Activated T-helper 1 cell treated with anti-CD3 and anti-CD28 coated beads, Interleukin-2, amount 50 U/mL, for 16 hours (primary cell): ENCODE data around the gene RAMP1.

Experiments used
- DNase-seq, 2 donors: peaks; one replicate each; pipeline ENCODE4 v3.0.0-alpha.2; 2020; ENCODE audit warnings: low read depth in 1 of 2, low spot score in 1 of 2

The RAMP1 gene

DNA sequence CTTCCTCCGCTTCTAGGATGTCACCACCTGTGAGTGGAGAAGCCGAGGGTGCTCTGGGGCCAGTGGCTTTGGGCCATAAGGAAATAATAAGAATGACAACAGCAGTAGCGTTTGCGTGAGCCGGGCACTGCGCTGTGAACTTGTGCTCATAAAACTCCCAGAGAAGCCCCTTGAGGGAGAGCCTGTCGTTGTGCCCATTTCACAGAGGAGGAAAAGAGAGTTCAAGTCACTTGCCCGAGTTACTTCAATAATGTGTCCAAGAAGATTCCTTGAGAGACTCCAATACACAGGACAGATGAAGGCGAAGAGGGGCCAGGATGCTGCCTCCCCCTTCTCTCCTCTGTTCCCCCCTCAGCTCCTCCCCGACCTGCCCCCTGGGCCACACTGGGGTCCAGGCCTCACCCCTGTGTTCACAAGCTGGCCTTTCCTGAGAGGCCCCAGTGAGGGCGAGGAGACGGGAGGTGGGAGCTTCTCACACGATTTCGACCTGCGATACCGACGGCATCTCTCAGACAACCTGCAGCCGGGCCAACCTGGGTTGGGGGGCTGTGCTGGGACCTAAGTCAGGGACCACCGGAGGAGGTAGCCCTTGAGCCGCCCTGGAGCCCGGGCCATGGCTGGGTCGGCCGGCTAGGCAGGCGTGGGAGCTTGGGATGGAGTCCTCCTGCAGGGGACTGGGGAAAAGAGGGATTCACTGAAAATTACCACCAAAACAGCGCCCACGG, 53.9 kb downstream of the RAMP1 start:
- no peak for DNase-seq

DNA sequence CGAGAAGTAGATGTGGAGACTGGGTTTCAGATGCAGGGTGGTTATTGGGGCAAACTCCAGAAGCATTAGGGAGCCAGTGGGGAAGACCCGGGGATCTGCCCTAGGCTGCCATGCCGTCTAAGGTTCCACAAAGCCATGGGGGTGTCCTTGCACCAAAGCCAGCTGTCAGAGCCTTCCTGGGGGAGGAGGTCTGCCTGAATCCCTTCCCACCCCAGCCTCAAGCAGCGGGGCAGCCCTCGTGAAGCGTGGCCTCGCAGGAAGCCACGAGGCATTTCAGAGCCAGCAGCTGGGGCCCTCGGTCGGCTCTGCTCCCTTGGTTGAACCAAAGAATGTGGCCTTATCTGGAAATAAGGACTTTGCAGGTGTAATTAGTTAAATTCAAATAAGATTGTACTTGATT, 56.2 kb downstream of the RAMP1 start:
- no peak for DNase-seq

DNA sequence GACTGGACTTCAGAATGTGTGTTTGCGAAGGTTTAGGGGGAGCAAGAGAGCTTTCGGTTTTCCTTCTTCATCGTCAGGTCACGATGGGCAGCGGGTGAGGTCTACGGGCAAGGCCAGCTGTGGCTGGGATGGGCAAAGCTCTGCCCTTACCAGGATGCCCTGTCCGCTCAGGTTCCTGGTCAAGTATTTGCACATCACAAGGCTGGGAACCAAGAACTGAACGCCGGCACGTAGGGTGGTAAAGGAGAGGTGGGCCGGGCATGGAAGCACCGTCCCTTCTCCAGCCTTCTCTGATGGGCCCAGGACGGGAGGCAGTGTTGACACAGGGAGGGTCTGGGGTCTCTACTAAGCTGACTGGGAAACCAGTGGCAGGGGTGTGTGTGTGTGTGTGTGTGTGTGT, 56.9 kb downstream of the RAMP1 start:
- no peak for DNase-seq

GRCh38 chr2:237917696-237918374, 58.4 kb downstream of the RAMP1 start:
- DNase-seq, result no peak

GRCh38 chr2:237919593-237919992, 60.2 kb downstream of the RAMP1 start:
- DNase-seq, result no peak

DNA sequence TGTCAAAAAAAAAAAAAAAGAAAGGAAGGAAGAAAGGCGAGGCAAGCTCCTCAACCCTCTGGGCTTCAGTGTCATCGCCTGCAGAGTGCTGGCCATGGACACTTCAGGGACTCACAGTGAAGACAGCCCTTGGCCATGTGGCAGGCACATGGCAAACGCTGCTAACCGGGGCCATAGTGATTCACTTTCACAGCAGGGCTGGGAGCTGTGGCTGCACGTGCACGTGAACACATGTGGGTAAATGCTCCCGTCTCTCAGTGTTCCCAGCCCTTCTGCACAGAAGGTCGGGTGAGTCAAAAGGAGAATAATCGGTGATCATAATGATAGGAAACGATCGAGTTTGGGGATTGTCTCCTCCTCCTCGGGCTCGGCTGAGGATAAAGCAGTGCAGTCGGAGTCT, 61.2 kb downstream of the RAMP1 start:
- no peak for DNase-seq

- DNase-seq, result no peak
These were observed 62.6 kb downstream of the RAMP1 start for GRCh38 chr2:237921967-237922492.

DNA sequence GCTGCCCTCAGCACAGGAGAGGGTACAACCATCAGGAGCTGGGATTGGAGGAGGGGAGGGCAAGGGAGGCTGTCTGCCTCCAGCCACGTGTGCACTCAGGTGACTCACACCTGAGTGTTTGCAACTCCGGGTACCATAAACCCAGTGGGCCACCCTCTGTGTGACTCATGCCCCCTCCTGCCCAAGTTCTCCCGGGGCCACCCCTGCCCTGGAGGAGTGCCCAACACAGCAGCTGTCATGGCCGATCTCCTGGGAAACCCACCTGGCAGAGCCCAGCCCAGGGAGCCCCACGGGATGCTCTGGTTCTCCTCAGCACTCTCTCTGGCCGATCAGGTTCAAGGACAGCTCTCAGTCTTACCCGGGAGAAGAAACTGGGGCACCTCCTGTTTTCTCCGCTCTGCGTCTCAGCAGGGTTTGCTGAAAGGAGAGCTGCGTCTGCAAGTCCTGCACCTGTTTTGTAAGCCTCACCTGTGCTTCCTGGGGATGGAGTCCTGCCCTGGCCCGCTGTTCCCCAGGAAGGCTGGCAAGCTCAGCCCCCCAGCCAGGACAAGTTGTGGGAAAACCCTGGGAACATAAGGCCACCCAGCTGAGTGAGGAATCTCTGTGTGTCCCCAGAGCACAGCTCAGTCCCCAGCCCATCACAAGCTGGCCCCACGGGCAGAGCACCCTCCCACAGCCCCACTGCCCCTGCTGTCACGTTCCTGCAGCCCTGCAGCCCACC, 63.4 kb downstream of the RAMP1 start:
- no peak for DNase-seq

GRCh38 chr2:237923481-237924163, 64.2 kb downstream of the RAMP1 start:
- peak; percentile 60 to 72 for DNase-seq

DNA sequence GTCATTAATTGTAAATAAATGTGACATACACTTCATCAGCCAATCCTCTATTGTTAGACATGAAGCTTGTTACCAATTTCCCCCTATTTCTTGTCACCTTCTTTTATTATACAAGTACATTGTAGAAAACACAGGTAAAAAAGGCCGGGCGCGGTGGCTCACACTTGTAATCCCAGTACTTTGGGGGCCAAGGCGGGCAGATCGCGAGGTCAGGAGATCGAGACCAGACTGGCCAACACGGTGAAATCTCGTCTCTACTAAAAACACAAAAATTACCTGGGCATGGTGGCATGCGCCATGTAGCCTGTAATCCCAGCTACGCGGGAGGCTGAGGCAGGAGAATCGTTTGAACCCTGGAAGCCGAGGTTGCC, 64.7 kb downstream of the RAMP1 start:
- DNase-seq, result no peak

DNA sequence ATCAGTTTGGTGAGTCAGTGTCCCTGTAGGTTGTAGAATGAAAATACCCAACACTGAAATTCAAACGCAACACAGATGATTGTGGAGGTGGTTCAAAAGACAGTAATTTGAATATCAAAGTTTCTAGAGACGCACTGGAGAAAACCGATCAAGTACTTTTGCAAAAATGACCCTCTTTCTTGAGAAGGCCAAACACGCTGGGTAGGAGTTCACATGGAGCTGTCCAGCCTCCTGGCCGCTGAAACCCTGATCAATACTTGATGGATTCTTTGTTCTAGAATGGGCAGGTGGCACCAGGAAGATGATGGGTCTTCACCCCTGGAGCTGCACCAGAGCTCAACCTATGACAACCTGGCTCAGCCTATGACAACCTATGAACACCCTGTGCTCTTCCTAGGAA, 67.7 kb downstream of the RAMP1 start:
- DNase-seq, result no peak

DNA sequence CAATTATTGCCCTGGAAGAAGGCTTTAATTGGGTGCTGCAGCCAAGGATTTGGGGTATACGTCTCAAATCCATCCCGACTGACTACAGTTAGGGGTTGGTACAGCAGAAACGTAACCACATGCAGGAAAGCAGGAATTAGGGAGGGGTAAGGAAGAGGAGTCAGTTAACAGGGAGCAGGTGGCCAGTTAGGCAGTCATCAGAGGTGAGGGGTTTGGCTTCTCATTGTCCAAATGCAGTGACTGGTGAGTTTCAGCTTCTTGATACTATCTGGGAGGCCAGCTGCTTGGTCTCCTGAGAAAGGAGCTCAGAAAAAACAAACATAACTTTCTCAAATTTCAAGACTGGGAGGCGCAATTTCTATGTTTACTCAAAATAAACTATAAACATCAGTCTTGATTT, 68.6 kb downstream of the RAMP1 start:
- DNase-seq, result no peak

- no peak for DNase-seq
These were observed 70.6 kb downstream of the RAMP1 start for GRCh38 chr2:237929979-237930378.

DNA sequence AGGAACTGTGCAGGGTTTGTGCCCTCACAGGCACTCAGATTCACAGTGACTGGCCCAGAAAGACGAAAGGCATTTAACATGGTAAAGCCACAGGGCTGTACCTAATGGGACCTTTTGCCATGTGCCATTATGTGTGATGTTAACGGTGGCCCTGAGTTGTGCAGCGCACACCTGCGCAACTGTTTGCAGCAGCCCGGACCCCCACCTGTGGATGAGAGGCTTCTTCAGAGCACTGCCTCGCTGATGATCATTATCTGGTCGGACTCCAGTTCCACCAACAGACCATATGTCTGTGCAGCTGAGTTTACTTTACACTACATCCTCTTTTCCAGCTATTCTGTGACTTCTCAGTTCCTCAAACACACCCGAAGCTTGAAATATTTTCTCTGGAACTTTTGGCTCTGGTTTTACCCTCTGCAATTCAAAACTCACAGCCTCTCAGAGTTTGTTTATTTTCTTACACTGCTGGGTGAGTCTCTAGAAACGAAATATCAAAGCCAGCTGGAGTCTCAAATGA, 71.8 kb downstream of the RAMP1 start:
- DNase-seq, result no peak

- no peak for DNase-seq
These were observed 73.3 kb downstream of the RAMP1 start for GRCh38 chr2:237932731-237933131.

DNA sequence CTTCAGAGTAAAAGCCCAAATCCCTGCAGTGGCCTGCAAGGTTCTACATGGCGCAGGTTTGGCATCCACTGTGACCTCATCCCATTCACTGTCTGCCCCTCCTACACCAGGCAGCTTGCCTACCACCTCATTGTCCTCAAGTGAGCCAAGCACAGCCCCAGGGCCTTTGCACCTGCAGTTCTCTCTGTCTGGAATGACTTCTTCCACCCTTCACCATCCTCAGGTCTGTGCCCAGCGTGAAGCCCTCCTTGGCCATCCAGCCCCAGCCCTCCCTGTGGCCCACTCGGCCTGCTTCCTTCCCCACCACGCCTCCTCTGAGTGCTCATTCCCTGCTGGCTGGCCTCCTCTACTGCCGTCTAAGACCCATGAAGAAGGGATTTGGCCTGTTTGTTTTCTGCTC, 74.8 kb downstream of the RAMP1 start:
- DNase-seq, result no peak

- DNase-seq, result no peak
These were observed 76.5 kb downstream of the RAMP1 start for GRCh38 chr2:237935740-237936452.

DNA sequence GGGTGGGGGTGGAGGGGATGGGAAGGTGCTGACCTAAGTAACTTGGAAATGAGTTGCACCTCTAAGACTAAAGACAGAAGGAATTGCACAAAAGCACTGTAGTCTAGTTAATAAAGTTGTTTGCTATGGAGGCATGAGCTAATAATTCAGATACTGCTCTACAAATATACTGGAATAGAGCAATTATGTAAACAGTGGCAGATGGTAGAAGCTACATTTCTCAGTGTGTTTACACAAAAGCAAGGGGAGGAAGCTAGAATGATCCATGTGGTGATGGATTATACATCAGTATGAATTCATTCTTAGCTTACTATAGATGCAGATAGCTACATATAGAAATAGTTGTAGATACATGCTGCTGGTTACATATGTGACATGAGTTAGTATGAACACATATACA, 79.8 kb downstream of the RAMP1 start:
- no peak for DNase-seq

DNA sequence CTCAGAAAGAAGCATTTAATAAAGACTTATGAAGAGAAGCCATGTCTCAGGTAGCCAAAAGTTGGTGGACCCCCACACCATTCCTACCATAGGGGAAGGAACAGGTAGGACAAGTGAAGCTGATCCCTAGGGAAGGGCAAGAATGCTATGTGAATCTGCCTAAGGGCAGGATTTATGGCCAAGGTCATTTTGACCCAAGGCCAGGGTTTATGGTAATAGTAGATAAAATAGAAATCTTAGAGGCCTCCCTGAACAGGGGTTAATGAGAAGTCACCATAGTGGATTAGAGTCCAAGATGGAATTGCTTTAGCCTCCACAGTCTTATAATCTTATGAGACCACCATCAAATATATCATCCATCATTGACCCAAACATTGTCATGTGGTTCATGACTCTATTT, 81.4 kb downstream of the RAMP1 start:
- no peak for DNase-seq

- DNase-seq, result no peak
These were observed 81.8 kb downstream of the RAMP1 start for GRCh38 chr2:237941239-237941638.

DNA sequence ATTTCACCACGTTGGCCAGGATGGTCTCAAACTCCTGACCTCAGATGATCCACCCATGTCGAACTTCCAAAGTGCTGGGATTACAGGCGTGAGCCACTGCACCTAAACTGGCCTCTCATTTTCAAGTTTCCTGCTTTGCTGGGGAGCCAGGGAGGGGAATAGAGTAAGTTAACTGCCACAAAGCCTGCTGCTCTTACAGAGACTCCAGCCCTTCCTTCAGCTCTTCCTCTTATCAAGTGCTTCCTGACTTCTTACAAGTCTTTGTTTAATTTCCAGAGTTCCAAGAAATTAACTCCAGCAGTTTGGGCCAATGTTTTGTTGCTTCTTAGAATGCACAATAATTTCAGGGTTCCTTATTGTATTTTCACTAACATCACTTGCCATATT, 83.1 kb downstream of the RAMP1 start:
- DNase-seq, result no peak
